HepG2 (cell line): ENCODE measurements around the gene BCL2L11.

Experiments used
- CEBPG ChIP-seq: IDR thresholded peaks from 2 replicates; pipeline ENCODE4 v1.6.1; 2016
- DNMT1 ChIP-seq: sonication (generic); formaldehyde crosslinking; IDR thresholded peaks from 2 replicates; pipeline ENCODE4 v1.5.1; 2020; ENCODE audit warnings: mild to moderate bottlenecking, missing genetic modification reagents
- EP300 ChIP-seq, 3 experiments: sonication (generic) in 1 of 3; formaldehyde crosslinking in 1 of 3; IDR thresholded peaks; 2 replicates each; pipeline versions ENCODE4 v1.5.1 to v1.6.1; 2011 to 2020; ENCODE audit warnings: low read depth in 2 of 3, low read length in 2 of 3, borderline replicate concordance in 1 of 3, improper control_type of control experiment in 1 of 3, mild to moderate bottlenecking in 1 of 3, missing genetic modification reagents in 1 of 3, moderate library complexity in 1 of 3
- EZH2 ChIP-seq: conservative IDR thresholded peaks from 2 replicates; pipeline ENCODE4 v1.6.1; 2012; ENCODE audit warnings: mild to moderate bottlenecking, low read depth, low read length, moderate library complexity
- FOSL2 ChIP-seq: sonication (generic); formaldehyde crosslinking; IDR thresholded peaks from 2 replicates; pipeline ENCODE4 v1.4.0; 2020; ENCODE audit warnings: missing genetic modification reagents
- JUNB ChIP-seq: sonication (generic); formaldehyde crosslinking; IDR thresholded peaks from 2 replicates; pipeline ENCODE4 v1.8.0; 2022; ENCODE audit warnings: missing genetic modification reagents, mild to moderate bottlenecking, borderline replicate concordance
- SIX1 ChIP-seq: sonication (generic); formaldehyde crosslinking; IDR thresholded peaks from 2 replicates; pipeline ENCODE4 v1.4.0; 2020; ENCODE audit warnings: missing genetic modification reagents, borderline replicate concordance
- ZBTB20 ChIP-seq: sonication (generic); formaldehyde crosslinking; IDR thresholded peaks from 2 replicates; pipeline ENCODE4 v1.8.1; 2023; ENCODE audit warnings: missing genetic modification reagents, low read depth, mild to moderate bottlenecking, borderline replicate concordance
- ZFP1 ChIP-seq: IDR thresholded peaks from 2 replicates; pipeline ENCODE4 v1.6.1; 2016
- TF ChIP-seq, protein P1 (sequence below): sonication (generic); formaldehyde crosslinking; IDR thresholded peaks from 2 replicates; pipeline ENCODE4 v1.8.0; 2022; ENCODE audit warnings: mild to moderate bottlenecking, missing genetic modification reagents
- TF ChIP-seq, protein P2 (sequence below), 2 experiments: sonication (generic) in 1 of 2; formaldehyde crosslinking in 1 of 2; IDR thresholded peaks; 2 replicates each; pipeline versions ENCODE4 v1.4.0 to v1.6.1; 2018 to 2020; ENCODE audit warnings: missing genetic modification reagents in 2 of 2, borderline replicate concordance in 1 of 2, low read depth in 1 of 2, mild to moderate bottlenecking in 1 of 2, missing biosample characterization in 1 of 2
- TF ChIP-seq, protein P3 (sequence below): IDR thresholded peaks from 2 replicates; pipeline ENCODE4 v1.6.1; 2016; ENCODE audit warnings: low read depth, borderline replicate concordance
- TF ChIP-seq, protein P4 (sequence below): sonication (generic); formaldehyde crosslinking; IDR thresholded peaks from 2 replicates; pipeline ENCODE4 v1.5.0; 2020; ENCODE audit warnings: mild to moderate bottlenecking, missing genetic modification reagents, moderate library complexity
- TF ChIP-seq, protein P5 (sequence below): sonication (generic); formaldehyde crosslinking; IDR thresholded peaks from 2 replicates; pipeline ENCODE4 v1.5.1; 2020; ENCODE audit warnings: missing genetic modification reagents, mild to moderate bottlenecking, borderline replicate concordance

DNA sequence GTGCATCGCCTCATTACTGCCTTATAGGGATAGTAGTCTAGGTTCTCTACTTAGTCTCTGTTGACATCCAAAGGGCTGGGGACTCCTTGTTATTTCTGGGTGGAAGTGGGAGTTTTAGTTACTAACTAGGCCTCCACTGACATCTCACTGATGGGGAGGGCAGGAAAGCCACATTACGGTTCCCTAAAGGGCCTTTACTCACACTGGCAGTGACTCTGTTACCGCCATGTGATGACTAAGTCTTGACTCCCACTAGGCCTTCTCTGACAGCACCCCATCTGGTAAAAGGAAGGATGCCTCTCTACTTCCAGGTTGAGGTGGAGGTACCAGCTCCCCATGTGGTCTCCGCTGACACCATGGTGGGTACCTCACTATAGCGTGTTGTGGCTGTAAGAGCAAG, 14.0 kb upstream of the BCL2L11 start:
- TF ChIP-seq SIX1 (CRISPR knock-in tag) (no peak), FOSL2 (no peak), CEBPG (CRISPR knock-in tag) (no peak), EZH2 (no peak), JUNB (no peak), ZBTB20 (CRISPR knock-in tag) (no peak), DNMT1 (no peak), EP300 (IDR thresholded peaks at IDR 0.05; ENCODE audit: low read depth in 2 of 2, low read length in 2 of 2) (no peak), EP300 (CRISPR knock-in tag; IDR thresholded peaks at IDR 0.05; ENCODE audit: borderline replicate concordance) (no peak), ZFP1 (CRISPR knock-in tag) (no peak)
- TF ChIP-seq, protein P1, sequence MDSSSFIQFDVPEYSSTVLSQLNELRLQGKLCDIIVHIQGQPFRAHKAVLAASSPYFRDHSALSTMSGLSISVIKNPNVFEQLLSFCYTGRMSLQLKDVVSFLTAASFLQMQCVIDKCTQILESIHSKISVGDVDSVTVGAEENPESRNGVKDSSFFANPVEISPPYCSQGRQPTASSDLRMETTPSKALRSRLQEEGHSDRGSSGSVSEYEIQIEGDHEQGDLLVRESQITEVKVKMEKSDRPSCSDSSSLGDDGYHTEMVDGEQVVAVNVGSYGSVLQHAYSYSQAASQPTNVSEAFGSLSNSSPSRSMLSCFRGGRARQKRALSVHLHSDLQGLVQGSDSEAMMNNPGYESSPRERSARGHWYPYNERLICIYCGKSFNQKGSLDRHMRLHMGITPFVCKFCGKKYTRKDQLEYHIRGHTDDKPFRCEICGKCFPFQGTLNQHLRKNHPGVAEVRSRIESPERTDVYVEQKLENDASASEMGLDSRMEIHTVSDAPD (CRISPR knock-in tag), result no peak
- TF ChIP-seq, protein P2, sequence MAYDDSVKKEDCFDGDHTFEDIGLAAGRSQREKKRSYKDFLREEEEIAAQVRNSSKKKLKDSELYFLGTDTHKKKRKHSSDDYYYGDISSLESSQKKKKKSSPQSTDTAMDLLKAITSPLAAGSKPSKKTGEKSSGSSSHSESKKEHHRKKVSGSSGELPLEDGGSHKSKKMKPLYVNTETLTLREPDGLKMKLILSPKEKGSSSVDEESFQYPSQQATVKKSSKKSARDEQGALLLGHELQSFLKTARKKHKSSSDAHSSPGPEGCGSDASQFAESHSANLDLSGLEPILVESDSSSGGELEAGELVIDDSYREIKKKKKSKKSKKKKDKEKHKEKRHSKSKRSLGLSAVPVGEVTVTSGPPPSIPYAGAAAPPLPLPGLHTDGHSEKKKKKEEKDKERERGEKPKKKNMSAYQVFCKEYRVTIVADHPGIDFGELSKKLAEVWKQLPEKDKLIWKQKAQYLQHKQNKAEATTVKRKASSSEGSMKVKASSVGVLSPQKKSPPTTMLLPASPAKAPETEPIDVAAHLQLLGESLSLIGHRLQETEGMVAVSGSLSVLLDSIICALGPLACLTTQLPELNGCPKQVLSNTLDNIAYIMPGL (CRISPR knock-in tag; IDR thresholded peaks at IDR 0.05; ENCODE audit: borderline replicate concordance in 1 of 2, low read depth in 1 of 2), result no peak
- TF ChIP-seq, protein P3, sequence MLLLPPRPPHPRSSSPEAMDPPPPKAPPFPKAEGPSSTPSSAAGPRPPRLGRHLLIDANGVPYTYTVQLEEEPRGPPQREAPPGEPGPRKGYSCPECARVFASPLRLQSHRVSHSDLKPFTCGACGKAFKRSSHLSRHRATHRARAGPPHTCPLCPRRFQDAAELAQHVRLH (CRISPR knock-in tag), result no peak
- TF ChIP-seq, protein P4, sequence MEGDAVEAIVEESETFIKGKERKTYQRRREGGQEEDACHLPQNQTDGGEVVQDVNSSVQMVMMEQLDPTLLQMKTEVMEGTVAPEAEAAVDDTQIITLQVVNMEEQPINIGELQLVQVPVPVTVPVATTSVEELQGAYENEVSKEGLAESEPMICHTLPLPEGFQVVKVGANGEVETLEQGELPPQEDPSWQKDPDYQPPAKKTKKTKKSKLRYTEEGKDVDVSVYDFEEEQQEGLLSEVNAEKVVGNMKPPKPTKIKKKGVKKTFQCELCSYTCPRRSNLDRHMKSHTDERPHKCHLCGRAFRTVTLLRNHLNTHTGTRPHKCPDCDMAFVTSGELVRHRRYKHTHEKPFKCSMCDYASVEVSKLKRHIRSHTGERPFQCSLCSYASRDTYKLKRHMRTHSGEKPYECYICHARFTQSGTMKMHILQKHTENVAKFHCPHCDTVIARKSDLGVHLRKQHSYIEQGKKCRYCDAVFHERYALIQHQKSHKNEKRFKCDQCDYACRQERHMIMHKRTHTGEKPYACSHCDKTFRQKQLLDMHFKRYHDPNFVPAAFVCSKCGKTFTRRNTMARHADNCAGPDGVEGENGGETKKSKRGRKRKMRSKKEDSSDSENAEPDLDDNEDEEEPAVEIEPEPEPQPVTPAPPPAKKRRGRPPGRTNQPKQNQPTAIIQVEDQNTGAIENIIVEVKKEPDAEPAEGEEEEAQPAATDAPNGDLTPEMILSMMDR (CRISPR knock-in tag), result no peak
- TF ChIP-seq, protein P5, sequence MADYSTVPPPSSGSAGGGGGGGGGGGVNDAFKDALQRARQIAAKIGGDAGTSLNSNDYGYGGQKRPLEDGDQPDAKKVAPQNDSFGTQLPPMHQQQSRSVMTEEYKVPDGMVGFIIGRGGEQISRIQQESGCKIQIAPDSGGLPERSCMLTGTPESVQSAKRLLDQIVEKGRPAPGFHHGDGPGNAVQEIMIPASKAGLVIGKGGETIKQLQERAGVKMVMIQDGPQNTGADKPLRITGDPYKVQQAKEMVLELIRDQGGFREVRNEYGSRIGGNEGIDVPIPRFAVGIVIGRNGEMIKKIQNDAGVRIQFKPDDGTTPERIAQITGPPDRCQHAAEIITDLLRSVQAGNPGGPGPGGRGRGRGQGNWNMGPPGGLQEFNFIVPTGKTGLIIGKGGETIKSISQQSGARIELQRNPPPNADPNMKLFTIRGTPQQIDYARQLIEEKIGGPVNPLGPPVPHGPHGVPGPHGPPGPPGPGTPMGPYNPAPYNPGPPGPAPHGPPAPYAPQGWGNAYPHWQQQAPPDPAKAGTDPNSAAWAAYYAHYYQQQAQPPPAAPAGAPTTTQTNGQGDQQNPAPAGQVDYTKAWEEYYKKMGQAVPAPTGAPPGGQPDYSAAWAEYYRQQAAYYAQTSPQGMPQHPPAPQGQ, result no peak
